ENCODE results near the gene PFDN6. TPM values are rescaled to one million over a fixed set of nuclear protein-coding genes. Genes with fewer than 3 reads are reported as not detected.
A peak's percentile ranks its signal among the peaks of the same experiment; 100 is the strongest.

The PFDN6 gene
- total and polyA plus RNA-seq, 9 of the 15 experiments (the other 6 are each of a cell fraction or from before 2014, with no cell fraction given), result 6.8 to 475 (median 216) TPM

DNA sequence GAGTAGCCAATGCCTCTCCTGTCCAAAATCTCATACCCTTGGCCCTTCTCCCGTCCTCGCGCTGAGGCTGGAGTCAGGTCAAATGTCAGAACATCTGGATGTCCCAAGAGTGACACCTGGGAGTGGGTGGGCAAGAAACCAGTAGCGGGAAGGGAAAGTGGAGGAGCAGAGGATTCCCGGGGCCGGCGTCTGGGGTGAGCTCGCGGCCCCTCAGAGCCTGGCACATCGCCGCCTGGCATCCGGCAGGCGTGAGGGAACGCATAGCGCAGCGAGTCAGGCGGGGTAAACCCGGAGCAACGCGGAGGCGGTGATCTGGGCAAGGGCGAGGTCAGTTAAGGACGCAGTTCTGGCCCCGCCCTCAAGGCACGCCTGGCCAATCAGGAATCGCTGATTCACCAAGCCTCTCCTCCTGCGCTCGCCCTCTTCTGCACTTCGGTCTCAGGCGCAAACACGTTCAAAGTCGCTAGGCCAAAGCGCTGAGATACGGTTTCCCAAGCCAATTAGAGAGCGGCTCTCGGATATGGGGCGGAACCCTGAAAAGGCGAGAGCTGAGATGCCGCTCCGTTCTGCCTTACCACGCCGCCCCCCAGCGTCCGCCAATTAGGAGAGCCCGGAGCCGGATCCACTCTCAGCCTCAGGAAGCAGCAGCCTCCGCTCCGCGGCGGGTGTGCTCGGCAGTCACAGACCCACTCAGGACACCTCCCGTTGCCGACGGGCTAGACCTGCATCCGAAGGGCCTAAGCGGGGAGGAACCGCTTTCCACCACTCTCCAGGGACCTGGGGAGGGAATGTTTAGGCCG lies 40.3 kb upstream of the PFDN6 start (continued):
- no peak for TF ChIP-seq HDAC6 (IDR thresholded peaks at IDR 0.05; ENCODE audit: low read depth, low read length)
- peak; percentile 98 for TF ChIP-seq C11orf30 (IDR thresholded peaks at IDR 0.05; ENCODE audit: low read depth)
- TF ChIP-seq ZBTB17 (CRISPR knock-in tag; IDR thresholded peaks at IDR 0.05), result no peak
- TF ChIP-seq, protein P1, sequence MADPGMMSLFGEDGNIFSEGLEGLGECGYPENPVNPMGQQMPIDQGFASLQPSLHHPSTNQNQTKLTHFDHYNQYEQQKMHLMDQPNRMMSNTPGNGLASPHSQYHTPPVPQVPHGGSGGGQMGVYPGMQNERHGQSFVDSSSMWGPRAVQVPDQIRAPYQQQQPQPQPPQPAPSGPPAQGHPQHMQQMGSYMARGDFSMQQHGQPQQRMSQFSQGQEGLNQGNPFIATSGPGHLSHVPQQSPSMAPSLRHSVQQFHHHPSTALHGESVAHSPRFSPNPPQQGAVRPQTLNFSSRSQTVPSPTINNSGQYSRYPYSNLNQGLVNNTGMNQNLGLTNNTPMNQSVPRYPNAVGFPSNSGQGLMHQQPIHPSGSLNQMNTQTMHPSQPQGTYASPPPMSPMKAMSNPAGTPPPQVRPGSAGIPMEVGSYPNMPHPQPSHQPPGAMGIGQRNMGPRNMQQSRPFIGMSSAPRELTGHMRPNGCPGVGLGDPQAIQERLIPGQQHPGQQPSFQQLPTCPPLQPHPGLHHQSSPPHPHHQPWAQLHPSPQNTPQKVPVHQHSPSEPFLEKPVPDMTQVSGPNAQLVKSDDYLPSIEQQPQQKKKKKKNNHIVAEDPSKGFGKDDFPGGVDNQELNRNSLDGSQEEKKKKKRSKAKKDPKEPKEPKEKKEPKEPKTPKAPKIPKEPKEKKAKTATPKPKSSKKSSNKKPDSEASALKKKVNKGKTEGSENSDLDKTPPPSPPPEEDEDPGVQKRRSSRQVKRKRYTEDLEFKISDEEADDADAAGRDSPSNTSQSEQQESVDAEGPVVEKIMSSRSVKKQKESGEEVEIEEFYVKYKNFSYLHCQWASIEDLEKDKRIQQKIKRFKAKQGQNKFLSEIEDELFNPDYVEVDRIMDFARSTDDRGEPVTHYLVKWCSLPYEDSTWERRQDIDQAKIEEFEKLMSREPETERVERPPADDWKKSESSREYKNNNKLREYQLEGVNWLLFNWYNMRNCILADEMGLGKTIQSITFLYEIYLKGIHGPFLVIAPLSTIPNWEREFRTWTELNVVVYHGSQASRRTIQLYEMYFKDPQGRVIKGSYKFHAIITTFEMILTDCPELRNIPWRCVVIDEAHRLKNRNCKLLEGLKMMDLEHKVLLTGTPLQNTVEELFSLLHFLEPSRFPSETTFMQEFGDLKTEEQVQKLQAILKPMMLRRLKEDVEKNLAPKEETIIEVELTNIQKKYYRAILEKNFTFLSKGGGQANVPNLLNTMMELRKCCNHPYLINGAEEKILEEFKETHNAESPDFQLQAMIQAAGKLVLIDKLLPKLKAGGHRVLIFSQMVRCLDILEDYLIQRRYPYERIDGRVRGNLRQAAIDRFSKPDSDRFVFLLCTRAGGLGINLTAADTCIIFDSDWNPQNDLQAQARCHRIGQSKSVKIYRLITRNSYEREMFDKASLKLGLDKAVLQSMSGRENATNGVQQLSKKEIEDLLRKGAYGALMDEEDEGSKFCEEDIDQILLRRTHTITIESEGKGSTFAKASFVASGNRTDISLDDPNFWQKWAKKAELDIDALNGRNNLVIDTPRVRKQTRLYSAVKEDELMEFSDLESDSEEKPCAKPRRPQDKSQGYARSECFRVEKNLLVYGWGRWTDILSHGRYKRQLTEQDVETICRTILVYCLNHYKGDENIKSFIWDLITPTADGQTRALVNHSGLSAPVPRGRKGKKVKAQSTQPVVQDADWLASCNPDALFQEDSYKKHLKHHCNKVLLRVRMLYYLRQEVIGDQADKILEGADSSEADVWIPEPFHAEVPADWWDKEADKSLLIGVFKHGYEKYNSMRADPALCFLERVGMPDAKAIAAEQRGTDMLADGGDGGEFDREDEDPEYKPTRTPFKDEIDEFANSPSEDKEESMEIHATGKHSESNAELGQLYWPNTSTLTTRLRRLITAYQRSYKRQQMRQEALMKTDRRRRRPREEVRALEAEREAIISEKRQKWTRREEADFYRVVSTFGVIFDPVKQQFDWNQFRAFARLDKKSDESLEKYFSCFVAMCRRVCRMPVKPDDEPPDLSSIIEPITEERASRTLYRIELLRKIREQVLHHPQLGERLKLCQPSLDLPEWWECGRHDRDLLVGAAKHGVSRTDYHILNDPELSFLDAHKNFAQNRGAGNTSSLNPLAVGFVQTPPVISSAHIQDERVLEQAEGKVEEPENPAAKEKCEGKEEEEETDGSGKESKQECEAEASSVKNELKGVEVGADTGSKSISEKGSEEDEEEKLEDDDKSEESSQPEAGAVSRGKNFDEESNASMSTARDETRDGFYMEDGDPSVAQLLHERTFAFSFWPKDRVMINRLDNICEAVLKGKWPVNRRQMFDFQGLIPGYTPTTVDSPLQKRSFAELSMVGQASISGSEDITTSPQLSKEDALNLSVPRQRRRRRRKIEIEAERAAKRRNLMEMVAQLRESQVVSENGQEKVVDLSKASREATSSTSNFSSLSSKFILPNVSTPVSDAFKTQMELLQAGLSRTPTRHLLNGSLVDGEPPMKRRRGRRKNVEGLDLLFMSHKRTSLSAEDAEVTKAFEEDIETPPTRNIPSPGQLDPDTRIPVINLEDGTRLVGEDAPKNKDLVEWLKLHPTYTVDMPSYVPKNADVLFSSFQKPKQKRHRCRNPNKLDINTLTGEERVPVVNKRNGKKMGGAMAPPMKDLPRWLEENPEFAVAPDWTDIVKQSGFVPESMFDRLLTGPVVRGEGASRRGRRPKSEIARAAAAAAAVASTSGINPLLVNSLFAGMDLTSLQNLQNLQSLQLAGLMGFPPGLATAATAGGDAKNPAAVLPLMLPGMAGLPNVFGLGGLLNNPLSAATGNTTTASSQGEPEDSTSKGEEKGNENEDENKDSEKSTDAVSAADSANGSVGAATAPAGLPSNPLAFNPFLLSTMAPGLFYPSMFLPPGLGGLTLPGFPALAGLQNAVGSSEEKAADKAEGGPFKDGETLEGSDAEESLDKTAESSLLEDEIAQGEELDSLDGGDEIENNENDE (IDR thresholded peaks at IDR 0.05; ENCODE audit: low read depth, low read length), result no peak
- no peak for TF ChIP-seq NUFIP1 (IDR thresholded peaks at IDR 0.05; ENCODE audit: partially characterized antibody)
- TF ChIP-seq XRCC5 (IDR thresholded peaks at IDR 0.05; ENCODE audit: low read depth, low read length), result no peak; the same call in 1 of the 2 replicates
- TF ChIP-seq XRCC4 (IDR thresholded peaks at IDR 0.05; ENCODE audit: extremely low read depth, insufficient read depth, insufficient read length), result no peak
- TF ChIP-seq CREM (IDR thresholded peaks at IDR 0.05; ENCODE audit: low read depth), result peak; percentile 78
- no peak for TF ChIP-seq ZNF3 (CRISPR knock-in tag; IDR thresholded peaks at IDR 0.05)
- no peak for TF ChIP-seq CCAR2 (IDR thresholded peaks at IDR 0.05; ENCODE audit: low read depth, low read length)
- no peak for TF ChIP-seq XRCC3 (IDR thresholded peaks at IDR 0.05)
- TF ChIP-seq SAFB2 (IDR thresholded peaks at IDR 0.05; ENCODE audit: borderline replicate concordance, low read depth, low read length, severe bottlenecking), result no peak
- no peak for TF ChIP-seq ZNF133 (CRISPR knock-in tag; IDR thresholded peaks at IDR 0.05)
- TF ChIP-seq U2AF2 (optimal IDR thresholded peaks at IDR 0.05; ENCODE audit: low read depth, low read length), result no peak
- TF ChIP-seq CAMTA2 (CRISPR knock-in tag; conservative IDR thresholded peaks at IDR 0.05), result no peak
- TF ChIP-seq ZNF175 (CRISPR knock-in tag; IDR thresholded peaks at IDR 0.05; ENCODE audit: low read depth), result no peak

Data from K562 (cell line).